Measurements from ENCODE around the gene TCTA.
"Not testable (repeated sequence)": the region's sequence is repeated elsewhere in the genome, so short reads cannot be mapped to it uniquely, and the experiment has no call there.

The TCTA gene

GRCh38 chr3:49388289-49388820 lies 23.9 kb upstream of the TCTA start:
- Histone ChIP-seq H3K36me3 (peaks cover 21% of the 10 kb centered on the region), H3K27ac (no peak overlapping the region), H3K4me3 (ENCODE audit: low read depth, low read length) (no peak overlapping the region), H3K27me3 (ENCODE audit: insufficient read depth, low read depth, severe bottlenecking) (no peaks in the 10 kb centered on the region), H3K9me3 (ENCODE audit: severe bottlenecking) (no peaks in the 10 kb centered on the region)
- no peak for TF ChIP-seq CTCF (IDR thresholded peaks at IDR 0.05; ENCODE audit: low read depth, low read length)
- no peak for DNase-seq

GRCh38 chr3:49389297-49389696 lies 22.9 kb upstream of the TCTA start:
- peaks cover 23% of the 10 kb centered on the region for H3K36me3 ChIP-seq
- H3K9me3 ChIP-seq (ENCODE audit: severe bottlenecking) = no peaks in the 10 kb centered on the region
- no peaks in the 10 kb centered on the region for H3K27me3 ChIP-seq (ENCODE audit: insufficient read depth, low read depth, severe bottlenecking)
- H3K27ac ChIP-seq = no peak overlapping the region
- DNase-seq = no peak
- no peak for TF ChIP-seq CTCF (IDR thresholded peaks at IDR 0.05; ENCODE audit: low read depth, low read length)
- H3K4me3 ChIP-seq (ENCODE audit: low read depth, low read length) = no peak overlapping the region

GRCh38 chr3:49391310-49391709 lies 20.9 kb upstream of the TCTA start:
- not testable (repeated sequence) for H3K9me3 ChIP-seq (ENCODE audit: severe bottlenecking); H3K4me3 ChIP-seq (ENCODE audit: low read depth, low read length); H3K27me3 ChIP-seq (ENCODE audit: insufficient read depth, low read depth, severe bottlenecking); H3K27ac ChIP-seq; DNase-seq
- H3K36me3 ChIP-seq = peaks cover 41% of the 10 kb centered on the region

DNA sequence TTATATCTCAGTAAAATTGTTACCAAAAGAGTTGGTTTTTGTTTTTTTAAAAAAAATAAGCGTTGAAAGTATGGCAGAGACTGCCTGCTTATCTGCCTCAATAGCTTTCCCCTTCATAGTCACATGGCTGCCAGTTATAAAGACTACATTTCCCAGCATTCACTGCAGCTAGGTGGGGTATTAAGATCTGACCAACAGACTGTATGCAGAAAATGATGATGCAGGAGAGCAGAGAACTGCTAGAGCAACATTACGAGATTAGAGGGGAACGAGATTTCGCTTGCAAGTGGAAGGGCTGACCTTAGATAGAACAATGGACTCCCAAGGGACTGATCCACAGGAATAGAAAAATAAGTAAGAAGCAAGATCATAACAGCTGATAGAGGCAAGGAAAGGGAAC lies 14.8 kb upstream of the TCTA start:
- peaks cover 48% of the 10 kb centered on the region for H3K36me3 ChIP-seq

DNA sequence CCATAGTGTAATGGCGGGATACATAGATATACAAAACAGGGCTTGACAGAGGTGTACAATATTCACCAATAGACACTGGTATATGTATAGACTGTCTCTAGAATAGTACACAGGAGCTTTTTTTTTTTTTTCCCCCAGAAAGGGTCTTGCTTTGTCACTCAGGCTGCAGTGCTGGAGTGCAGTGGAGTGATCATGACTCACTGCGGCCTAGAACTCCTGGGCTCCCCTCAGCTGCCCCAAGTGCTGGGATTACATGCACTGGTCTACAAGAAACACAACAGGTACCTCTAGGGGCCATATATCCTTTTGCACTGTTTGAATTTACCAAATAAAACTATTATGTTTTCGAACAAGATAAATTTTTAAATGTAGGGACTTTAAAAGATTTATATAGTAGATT lies 12.8 kb upstream of the TCTA start:
- no peak for TF ChIP-seq CTCF (IDR thresholded peaks at IDR 0.05; ENCODE audit: low read depth, low read length)
- Histone ChIP-seq H3K27me3 (ENCODE audit: insufficient read depth, low read depth, severe bottlenecking) (no peaks in the 10 kb centered on the region), H3K4me3 (ENCODE audit: low read depth, low read length) (no peak overlapping the region), H3K27ac (no peak overlapping the region), H3K9me3 (ENCODE audit: severe bottlenecking) (no peaks in the 10 kb centered on the region), H3K36me3 (peaks cover 59% of the 10 kb centered on the region)
- no peak for DNase-seq

More for the DNA sequence above, 14.8 kb upstream of the TCTA start:
- H3K27me3 ChIP-seq (ENCODE audit: insufficient read depth, low read depth, severe bottlenecking) = no peaks in the 10 kb centered on the region
- no peak overlapping the region for H3K4me3 ChIP-seq (ENCODE audit: low read depth, low read length)
- no peak for TF ChIP-seq CTCF (IDR thresholded peaks at IDR 0.05; ENCODE audit: low read depth, low read length)
- DNase-seq = no peak
- H3K9me3 ChIP-seq (ENCODE audit: severe bottlenecking) = no peaks in the 10 kb centered on the region
- no peak overlapping the region for H3K27ac ChIP-seq

- H3K9me3 ChIP-seq (ENCODE audit: severe bottlenecking) = no peaks in the 10 kb centered on the region
- no peak for TF ChIP-seq CTCF (IDR thresholded peaks at IDR 0.05; ENCODE audit: low read depth, low read length)
These were observed 10.5 kb upstream of the TCTA start for GRCh38 chr3:49401766-49402165.

More at GRCh38 chr3:49401766-49402165, 10.5 kb upstream of the TCTA start:
- Histone ChIP-seq H3K27me3 (ENCODE audit: insufficient read depth, low read depth, severe bottlenecking) (no peaks in the 10 kb centered on the region), H3K36me3 (peaks cover 43% of the 10 kb centered on the region), H3K4me3 (ENCODE audit: low read depth, low read length) (no peak overlapping the region), H3K27ac (no peak overlapping the region)
- no peak for DNase-seq
